ENCODE measurements around the gene NOC4L.

GRCh38 chr12:132199526-132200319, 55.5 kb downstream of the NOC4L start:
- TF ChIP-seq, protein P1, sequence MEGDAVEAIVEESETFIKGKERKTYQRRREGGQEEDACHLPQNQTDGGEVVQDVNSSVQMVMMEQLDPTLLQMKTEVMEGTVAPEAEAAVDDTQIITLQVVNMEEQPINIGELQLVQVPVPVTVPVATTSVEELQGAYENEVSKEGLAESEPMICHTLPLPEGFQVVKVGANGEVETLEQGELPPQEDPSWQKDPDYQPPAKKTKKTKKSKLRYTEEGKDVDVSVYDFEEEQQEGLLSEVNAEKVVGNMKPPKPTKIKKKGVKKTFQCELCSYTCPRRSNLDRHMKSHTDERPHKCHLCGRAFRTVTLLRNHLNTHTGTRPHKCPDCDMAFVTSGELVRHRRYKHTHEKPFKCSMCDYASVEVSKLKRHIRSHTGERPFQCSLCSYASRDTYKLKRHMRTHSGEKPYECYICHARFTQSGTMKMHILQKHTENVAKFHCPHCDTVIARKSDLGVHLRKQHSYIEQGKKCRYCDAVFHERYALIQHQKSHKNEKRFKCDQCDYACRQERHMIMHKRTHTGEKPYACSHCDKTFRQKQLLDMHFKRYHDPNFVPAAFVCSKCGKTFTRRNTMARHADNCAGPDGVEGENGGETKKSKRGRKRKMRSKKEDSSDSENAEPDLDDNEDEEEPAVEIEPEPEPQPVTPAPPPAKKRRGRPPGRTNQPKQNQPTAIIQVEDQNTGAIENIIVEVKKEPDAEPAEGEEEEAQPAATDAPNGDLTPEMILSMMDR (IDR thresholded peaks at IDR 0.05) = no peak
- no peak for TF ChIP-seq EZH2phosphoT487 (IDR thresholded peaks at IDR 0.05)
- no peak for TF ChIP-seq EZH2 (IDR thresholded peaks at IDR 0.05)

All from neural progenitor cell (in vitro differentiated cells).